Activated CD4-positive, alpha-beta T cell treated with anti-CD3 and anti-CD28 coated beads for 24 hours (primary cell): ENCODE measurements around the gene C4A.
"Not testable (repeated sequence)": the region's sequence is repeated elsewhere in the genome, so short reads cannot be mapped to it uniquely, and the experiment has no call there.

ENCODE experiments used
- DNase-seq, 2 donors: peaks; one replicate each; pipeline ENCODE4 v3.0.0-alpha.2; 2020; ENCODE audit warnings: low read depth in 2 of 2

C4A gene

GRCh38 chr6:31961616-31962015 is 20.2 kb upstream of the C4A start:
- no peak for DNase-seq

DNA sequence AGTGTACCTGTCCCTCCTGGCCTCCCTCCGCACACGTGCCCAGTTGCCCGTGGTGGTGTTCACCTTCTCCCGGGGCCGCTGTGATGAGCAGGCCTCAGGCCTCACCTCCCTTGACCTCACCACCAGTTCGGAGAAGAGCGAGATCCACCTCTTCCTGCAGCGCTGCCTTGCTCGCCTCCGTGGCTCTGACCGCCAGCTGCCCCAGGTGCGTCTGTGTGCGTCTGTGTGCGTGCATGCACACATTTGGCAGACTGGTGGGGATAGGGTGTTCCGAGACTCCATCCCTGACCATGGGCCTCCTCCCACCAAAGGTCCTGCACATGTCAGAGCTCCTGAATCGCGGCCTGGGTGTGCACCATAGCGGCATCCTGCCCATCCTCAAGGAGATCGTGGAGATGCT is 17.9 kb upstream of the C4A start:
- DNase-seq = no peak

DNA sequence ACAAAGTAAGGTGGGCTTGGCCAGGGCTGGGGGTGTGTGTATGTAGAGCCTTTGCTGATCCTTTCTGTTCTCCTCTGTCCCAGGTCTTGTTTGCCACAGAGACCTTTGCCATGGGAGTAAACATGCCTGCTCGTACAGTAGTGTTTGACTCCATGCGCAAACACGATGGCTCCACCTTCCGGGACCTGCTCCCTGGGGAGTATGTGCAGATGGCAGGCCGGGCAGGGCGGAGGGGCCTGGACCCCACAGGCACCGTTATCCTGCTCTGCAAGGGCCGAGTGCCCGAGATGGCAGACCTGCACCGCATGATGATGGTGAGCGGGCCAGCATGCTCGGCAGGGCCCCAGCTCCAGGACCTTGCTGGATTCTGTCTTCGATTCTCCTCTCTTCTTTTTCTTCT is 16.2 kb upstream of the C4A start:
- no peak for DNase-seq

- DNase-seq = no peak
Observed at GRCh38 chr6:31966506-31966905, 15.4 kb upstream of the C4A start.

DNA sequence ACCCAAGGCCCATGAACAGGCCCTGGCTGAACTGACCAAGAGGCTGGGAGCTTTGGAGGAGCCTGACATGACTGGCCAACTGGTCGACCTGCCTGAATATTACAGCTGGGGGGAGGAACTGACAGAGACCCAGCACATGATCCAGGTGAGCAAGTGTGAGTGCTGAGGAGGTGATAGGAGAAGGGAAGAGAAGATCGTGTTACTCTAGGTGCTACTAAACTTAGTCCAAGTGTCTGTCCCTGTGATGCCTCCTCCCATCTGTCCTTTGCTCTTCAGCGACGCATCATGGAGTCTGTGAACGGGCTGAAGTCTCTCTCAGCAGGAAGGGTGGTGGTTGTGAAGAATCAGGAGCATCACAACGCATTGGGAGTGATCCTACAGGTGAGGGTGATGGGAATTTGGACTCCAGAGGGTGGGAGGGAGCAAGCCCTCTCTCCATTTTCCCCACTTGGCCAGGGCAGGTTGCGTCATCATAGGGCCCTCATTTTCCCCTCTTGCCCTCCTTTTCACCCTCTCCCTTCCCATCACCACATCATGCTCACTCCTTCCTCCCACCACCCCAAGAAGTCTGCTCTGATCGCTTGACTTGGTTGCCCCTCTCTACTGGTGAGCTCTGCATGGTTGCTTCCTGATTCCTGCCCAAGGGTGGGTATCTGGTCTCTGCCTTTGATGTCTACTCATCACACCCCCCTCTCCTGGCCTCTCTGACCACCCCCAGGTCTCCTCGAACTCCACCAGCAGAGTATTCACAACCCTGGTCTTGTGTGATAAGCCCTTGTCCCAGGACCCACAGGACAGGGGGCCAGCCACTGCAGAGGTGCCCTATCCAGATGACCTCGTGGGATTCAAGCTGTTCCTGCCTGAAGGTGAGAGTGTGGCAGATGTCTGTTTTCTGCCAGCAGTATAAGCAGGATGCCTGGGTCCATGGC is 14.6 kb upstream of the C4A start:
- DNase-seq = no peak

DNA sequence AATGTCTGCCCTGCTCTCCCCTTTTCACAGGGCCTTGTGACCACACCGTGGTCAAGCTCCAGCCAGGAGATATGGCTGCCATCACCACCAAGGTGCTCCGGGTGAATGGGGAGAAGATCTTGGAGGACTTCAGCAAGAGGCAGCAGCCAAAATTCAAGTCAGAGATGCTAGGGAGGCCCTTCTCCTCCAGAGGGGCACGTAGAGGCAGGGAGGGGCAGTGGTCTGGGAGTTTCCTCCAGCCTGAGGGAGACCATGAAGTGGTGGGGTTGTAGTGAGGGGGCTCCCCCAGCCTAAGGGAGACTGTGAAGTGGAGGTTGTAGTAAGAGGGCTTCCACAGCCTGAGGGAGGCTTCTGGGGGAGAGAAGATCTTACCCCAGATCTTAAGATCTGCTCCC is 13.9 kb upstream of the C4A start:
- no peak for DNase-seq

DNA sequence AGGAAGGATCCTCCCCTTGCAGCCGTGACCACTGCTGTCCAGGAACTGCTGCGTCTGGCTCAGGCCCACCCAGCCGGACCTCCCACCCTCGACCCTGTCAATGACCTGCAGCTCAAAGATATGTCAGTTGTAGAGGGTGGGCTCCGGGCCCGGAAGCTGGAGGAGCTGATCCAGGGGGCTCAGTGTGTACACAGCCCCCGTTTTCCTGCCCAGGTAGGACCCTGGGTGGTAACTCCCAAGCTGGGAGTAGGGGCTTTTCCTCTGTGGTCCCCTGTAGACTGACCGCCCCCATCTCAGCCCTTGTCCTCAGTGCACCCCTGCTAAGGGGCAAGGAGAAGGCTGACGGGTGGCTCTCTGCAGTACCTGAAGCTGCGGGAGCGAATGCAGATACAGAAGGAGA is 13.5 kb upstream of the C4A start:
- no peak for DNase-seq

- DNase-seq = no peak
Observed at GRCh38 chr6:31968791-31969711, 12.8 kb upstream of the C4A start.

GRCh38 chr6:31969712-31970603 is 11.9 kb upstream of the C4A start:
- DNase-seq = no peak

- DNase-seq = no peak
Observed at GRCh38 chr6:31970604-31971271, 11.1 kb upstream of the C4A start.

GRCh38 chr6:31971279-31971992 is 10.4 kb upstream of the C4A start:
- DNase-seq = no peak

GRCh38 chr6:31971993-31972708 is 9.7 kb upstream of the C4A start, which contains the start of gene DXO:
Gene DXO, minus strand, starts transcription at chr6:31972138. Its CDS starts 463 bp downstream, at chr6:31971675.
- DNase-seq = peak; percentile 90 to 91

DNA sequence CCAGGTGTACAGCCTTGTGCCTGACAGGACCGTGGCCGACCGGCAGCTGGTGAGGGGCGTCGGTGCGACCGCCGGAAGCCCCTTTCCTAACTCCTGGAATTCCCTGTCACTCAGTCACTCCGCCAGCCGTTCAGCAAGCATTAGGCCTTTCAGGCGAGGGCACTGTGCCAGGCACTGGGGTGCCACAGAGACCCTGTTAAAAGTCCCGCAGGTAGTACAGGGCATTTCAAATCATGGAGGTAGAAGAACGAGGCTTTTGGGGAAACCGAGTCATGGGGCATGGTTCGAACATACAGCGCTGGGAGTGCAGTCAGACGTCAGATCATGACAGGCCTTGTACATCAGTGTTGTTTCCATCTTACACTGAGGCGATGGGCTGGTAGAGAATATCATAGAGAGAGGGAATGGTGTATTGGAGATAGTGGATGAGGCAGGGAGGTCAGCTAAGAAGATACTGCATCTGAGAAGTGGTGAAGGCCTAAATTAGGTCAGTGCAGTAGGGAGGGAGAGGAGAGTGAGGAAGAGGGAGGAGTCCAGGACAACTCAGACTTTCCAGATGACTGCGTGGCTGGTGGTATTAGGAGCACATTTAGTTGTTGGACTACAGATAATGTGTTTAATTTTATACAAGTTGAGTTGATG is 9.0 kb upstream of the C4A start:
- no peak for DNase-seq

- not testable (repeated sequence) for DNase-seq
Observed at GRCh38 chr6:31976065-31976464, 5.8 kb upstream of the C4A start.

DNA sequence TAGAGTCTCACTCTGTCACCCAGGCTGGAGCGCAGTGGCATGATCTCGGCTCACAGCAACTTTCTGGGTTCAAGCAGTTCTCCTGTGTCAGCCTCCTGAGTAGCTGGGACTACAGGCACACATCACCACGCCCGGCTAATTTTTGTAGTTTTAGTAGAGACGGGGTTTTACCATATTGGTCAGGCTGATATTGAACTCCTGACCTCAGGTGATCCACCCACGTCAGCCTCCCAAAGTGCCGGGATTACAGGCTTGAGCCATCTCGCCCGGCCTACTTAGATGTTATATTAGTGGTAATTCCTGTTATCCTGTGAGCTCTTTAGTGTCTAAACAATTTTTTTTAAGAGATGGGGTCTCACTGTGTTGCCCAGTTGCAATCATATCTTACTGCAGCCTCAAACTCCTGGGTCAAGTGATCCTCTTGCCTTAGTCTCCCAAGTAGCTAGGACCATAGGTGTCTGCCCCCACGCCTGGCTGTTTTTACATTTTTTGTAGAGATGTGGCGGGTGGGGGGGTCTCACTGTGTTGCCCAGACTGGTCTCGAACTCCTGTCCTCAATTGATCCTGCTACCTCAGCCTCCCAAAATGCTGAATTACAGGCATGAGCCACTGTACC is 3.9 kb upstream of the C4A start:
- no peak for DNase-seq

DNA sequence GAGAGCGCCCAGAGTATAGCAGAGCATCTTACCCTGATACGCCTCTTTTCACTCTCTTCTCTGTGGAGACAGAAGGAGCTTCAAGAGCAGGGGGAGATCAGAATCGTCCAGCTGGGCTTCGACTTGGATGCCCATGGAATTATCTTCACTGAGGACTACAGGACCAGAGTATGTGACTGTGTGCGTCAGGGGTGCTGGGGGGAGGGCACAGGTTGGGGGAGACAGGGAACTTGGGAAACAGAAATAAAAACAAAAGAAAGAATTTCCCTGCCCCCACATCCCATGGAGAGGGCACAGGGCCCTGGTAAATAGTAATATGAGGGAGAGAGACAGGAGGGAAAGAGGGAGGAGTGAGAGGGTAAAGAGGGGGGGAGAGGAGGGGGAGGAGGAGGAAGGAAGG is 3.0 kb upstream of the C4A start:
- DNase-seq = no peak

DNA sequence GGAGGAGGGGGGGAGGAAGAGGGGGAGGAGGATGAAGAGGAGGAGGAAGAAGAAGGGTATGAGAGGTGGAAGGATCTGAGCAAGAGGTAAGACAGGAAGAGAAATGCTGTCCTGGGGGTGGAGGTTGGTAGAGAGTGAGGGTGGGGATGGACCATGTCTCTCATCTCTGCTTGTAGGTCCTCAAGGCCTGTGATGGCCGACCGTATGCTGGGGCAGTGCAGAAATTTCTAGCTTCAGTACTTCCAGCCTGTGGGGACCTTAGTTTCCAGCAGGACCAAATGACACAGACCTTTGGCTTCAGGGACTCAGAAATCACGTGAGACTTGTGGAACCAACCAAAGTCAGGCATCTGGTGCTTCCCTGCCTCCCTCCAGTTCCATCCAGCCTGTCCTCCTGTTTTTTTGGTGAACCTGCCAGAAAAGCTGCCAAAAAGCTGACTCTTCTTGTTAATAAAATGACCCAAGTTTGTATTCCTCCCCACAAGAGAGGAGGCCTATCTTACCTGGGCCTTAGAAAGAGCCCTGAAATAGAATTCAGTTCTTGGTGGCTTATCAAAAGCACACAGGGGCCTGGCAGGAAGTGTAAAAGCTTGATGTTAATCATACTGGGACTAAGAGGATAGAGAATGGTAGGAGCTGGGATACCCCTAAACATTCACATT is 2.5 kb upstream of the C4A start:
- no peak for DNase-seq

DNA sequence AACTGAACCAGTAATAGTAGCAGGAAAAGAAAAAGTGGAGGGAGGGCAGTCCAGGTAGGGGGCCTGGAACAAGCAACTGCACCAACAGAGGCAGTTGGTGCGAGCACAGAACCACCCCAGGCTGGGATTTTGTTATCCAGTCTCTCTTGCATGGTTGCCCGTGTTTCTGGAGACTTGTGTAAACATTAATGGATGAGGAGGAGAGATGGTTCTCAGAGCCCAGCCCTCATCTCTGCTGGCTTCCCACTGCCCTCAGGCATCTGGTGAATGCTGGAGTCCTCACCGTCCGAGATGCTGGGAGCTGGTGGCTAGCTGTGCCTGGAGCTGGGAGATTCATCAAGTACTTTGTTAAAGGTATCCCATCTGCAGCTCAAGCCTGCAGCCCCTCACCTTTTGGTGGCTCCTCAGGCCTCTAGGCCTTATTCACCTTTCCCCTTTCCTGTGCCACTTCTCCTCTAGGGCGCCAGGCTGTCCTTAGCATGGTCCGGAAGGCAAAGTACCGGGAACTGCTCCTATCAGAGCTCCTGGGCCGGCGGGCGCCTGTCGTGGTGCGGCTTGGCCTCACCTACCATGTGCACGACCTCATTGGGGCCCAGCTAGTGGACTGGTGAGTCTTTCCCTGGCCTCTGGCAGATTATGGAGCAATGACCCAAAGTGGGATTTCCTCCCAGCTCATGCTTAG is 1.5 kb upstream of the C4A start:
- DNase-seq = not testable (repeated sequence)
